SJCRH30 (cell line): Measurements from ENCODE around the gene ZNF814. TPM values are rescaled to one million over a fixed set of nuclear protein-coding genes. Genes with fewer than 3 reads are reported as not detected.
A peak's percentile ranks its signal among the peaks of the same experiment; 100 is the strongest.
"Not testable (repeated sequence)": the region's sequence is repeated elsewhere in the genome, so short reads cannot be mapped to it uniquely, and the experiment has no call there.

Experiments used
- DNase-seq, 2 experiments: peaks; one replicate each; pipeline ENCODE4 v3.0.0-alpha.2; 2015 to 2020
- H3K27ac ChIP-seq: fragments of 250-450 bp; sonication (Bioruptor Pico); 2 replicates; pipeline ENCODE4 v1.5.1; 2020; ENCODE audit warnings: mild to moderate bottlenecking, moderate library complexity
- H3K27me3 ChIP-seq: fragments of 250-450 bp; sonication (Bioruptor Pico); 2 replicates; pipeline ENCODE4 v1.5.1; 2020; ENCODE audit warnings: mild to moderate bottlenecking, moderate library complexity
- H3K36me3 ChIP-seq: fragments of 250-450 bp; sonication (Bioruptor Pico); 2 replicates; pipeline ENCODE4 v1.5.1; 2020; ENCODE audit warnings: mild to moderate bottlenecking, moderate library complexity
- H3K4me1 ChIP-seq: fragments of 250-450 bp; sonication (Bioruptor Pico); 2 replicates; pipeline ENCODE4 v1.5.1; 2020; ENCODE audit warnings: mild to moderate bottlenecking, moderate library complexity
- H3K4me3 ChIP-seq: fragments of 250-450 bp; sonication (Bioruptor Pico); 2 replicates; pipeline ENCODE4 v1.5.1; 2020; ENCODE audit warnings: mild to moderate bottlenecking, moderate library complexity
- H3K9me3 ChIP-seq: fragments of 250-450 bp; sonication (Bioruptor Pico); replicated peaks from 2 replicates; pipeline ENCODE4 v1.5.1; 2020; ENCODE audit warnings: mild to moderate bottlenecking, moderate library complexity
- total RNA-seq: library from RNA; depleted of rRNA; stranded (reverse); fragments of >200 nt; shearing (Covaris generic); gene quantifications from 2 replicates; pipeline ENCODE4 v1.2.3, GENCODE V29; 2014; rRNA removed

Gene ZNF814
- 11.1 and 14.2 TPM in 2 replicates for total RNA-seq

GRCh38 chr19:57888560-57889231 is at the start of gene ZNF814:
Gene ZNF814, minus strand, starts transcription at chr19:57889037. Its CDS starts 235 bp downstream, at chr19:57888802.
- Histone ChIP-seq H3K27ac (peak within 1 kb of the TSS; percentile 49; the same call in 1 of the 2 replicates), H3K36me3 (peaks cover 6% of the 10 kb centered on the region), H3K27me3 (no peaks in the 10 kb centered on the region), H3K4me1 (no peaks in the 10 kb centered on the region), H3K4me3 (peak within 1 kb of the TSS; percentile 66), H3K9me3 (peaks cover 5% of the 10 kb centered on the region; the same call in 1 of the 2 replicates)
- DNase-seq = peak; percentile 74 to 83

DNA sequence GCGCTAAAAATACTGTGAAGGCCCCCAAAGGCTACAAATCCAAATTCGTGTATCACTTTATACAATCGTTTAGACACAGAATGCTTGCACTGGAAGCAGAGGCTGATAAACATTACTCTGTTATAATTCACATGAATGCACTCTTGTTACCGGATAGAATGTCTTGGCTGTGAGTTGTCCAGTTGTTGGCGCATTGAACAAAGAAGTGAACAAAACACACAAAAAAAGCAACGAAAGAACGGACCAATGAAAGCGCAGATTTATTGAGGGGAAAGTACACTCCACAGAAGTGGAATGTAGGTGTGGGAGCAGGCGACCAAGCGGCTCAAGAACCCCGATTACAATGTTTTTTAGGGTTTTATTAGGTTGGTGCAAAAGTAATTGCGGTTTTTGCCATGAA is 46.9 kb upstream of the ZNF814 start:
- H3K36me3 ChIP-seq = peaks cover 22% of the 10 kb centered on the region
- no peak overlapping the region for H3K27ac ChIP-seq
- peaks cover 5% of the 10 kb centered on the region; the same call in 1 of the 2 replicates for H3K9me3 ChIP-seq
- H3K4me3 ChIP-seq = no peak overlapping the region
- no peak for DNase-seq
- no peaks in the 10 kb centered on the region for H3K27me3 ChIP-seq
- no peaks in the 10 kb centered on the region for H3K4me1 ChIP-seq

GRCh38 chr19:57934820-57935665 is 46.2 kb upstream of the ZNF814 start, which contains the start of gene ZNF418:
Gene ZNF418, minus strand, starts transcription at chr19:57935402. Its CDS starts 1,580 bp downstream, at chr19:57933822.
- H3K27me3 ChIP-seq = no peaks in the 10 kb centered on the region
- peaks cover 5% of the 10 kb centered on the region; the same call in 1 of the 2 replicates for H3K9me3 ChIP-seq
- no peak within 1 kb of the TSS for H3K27ac ChIP-seq
- peak; percentile 27 to 44 for DNase-seq
- H3K4me3 ChIP-seq = peak within 1 kb of the TSS; percentile 51
- no peaks in the 10 kb centered on the region for H3K4me1 ChIP-seq
- H3K36me3 ChIP-seq = peaks cover 17% of the 10 kb centered on the region

GRCh38 chr19:57927587-57927986 is 38.8 kb upstream of the ZNF814 start:
- Histone ChIP-seq H3K27ac (no peak overlapping the region), H3K4me3 (no peak overlapping the region), H3K36me3 (no peaks in the 10 kb centered on the region), H3K9me3 (no peaks in the 10 kb centered on the region), H3K27me3 (no peaks in the 10 kb centered on the region), H3K4me1 (no peaks in the 10 kb centered on the region)
- no peak for DNase-seq

DNA sequence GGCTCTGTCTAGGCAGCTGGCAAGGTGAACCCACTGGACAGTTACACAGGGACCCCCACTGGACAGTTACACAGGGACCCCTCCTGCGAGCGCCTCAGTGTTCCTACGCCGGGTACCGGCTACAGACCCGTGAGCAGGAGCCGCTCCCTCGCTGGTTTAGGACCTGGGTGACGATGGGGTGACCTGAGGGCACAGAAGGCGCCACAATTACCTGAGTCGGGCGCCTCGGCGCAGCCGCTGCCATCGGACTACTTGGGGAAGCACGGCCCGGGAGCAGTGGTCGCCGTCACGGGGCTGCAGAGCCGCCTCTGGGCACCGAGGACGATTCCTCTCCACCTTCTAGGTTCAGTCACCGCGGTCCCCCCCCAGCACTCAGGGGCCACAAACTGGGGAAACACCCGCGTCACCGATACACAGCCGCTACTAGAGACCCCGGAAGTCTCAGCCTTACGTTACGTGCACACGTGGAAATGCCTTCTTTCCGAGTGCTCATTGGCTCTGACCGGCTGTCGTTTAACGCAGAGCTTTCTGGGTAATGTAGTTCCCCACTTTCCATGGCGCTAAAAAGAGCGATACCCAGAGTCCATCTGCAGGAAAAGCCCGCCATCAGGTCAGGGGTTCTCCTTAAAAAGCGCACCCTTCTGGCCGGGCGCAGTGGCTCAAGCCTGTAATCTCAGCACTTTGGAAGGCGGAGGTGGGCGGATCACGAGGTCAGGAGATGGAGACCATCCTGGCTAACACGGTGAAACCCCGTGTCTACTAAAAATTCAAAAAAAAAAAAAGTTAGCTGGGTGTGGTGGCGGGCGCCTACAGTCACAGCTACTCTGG is 27.5 kb upstream of the ZNF814 start, which contains the start of gene ZNF417:
Gene ZNF417, minus strand, starts transcription at position 425 of the 828 bp plus-strand sequence. Its CDS starts 181 bp downstream, at position 244.
- not testable (repeated sequence) for H3K36me3 ChIP-seq, H3K27me3 ChIP-seq, H3K4me1 ChIP-seq, H3K9me3 ChIP-seq
- H3K4me3 ChIP-seq = peak within 1 kb of the TSS; percentile 95
- peak; percentile 90 to 96 for DNase-seq
- peak within 1 kb of the TSS; percentile 62 for H3K27ac ChIP-seq

DNA sequence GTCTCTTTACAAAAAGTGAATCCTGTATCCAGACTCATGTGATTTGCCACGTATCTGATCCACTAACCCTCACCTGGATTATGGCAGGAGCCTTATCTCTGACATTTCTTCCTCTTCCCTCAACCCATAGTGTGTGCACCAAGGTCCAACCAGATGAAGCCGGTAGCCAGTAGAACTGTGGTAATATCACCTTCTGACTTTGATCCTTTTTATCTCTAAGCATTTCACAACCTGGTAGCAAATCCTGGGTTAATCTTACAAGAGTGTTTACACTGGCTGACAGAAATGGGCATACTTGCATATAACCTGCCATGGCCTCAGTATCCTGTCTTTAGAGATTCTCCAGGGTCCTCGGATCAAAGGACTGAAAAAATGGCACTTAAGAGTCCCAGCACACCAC is 25.7 kb upstream of the ZNF814 start:
- no peak overlapping the region for H3K27ac ChIP-seq

GRCh38 chr19:57907394-57907793 is 18.6 kb upstream of the ZNF814 start:
- Histone ChIP-seq H3K36me3 (peaks cover 40% of the 10 kb centered on the region), H3K9me3 (peaks cover 8% of the 10 kb centered on the region; the same call in 1 of the 2 replicates), H3K4me1 (no peaks in the 10 kb centered on the region), H3K27me3 (no peaks in the 10 kb centered on the region), H3K4me3 (no peak overlapping the region), H3K27ac (no peak overlapping the region)
- no peak for DNase-seq

More for the DNA sequence above, 25.7 kb upstream of the ZNF814 start:
- Histone ChIP-seq H3K4me3 (no peak overlapping the region), H3K9me3 (no peaks in the 10 kb centered on the region), H3K27me3 (no peaks in the 10 kb centered on the region), H3K36me3 (peaks cover 20% of the 10 kb centered on the region), H3K4me1 (no peaks in the 10 kb centered on the region)
- no peak for DNase-seq

GRCh38 chr19:57905258-57905657 is 16.4 kb upstream of the ZNF814 start:
- H3K27ac ChIP-seq = no peak overlapping the region
- no peak overlapping the region for H3K4me3 ChIP-seq
- no peaks in the 10 kb centered on the region for H3K27me3 ChIP-seq
- peaks cover 8% of the 10 kb centered on the region; the same call in 1 of the 2 replicates for H3K9me3 ChIP-seq
- no peak for DNase-seq
- H3K36me3 ChIP-seq = peaks cover 28% of the 10 kb centered on the region
- H3K4me1 ChIP-seq = no peaks in the 10 kb centered on the region

GRCh38 chr19:57903618-57904184 is 14.9 kb upstream of the ZNF814 start:
- Histone ChIP-seq H3K27me3 (no peaks in the 10 kb centered on the region), H3K4me1 (no peaks in the 10 kb centered on the region), H3K4me3 (no peak overlapping the region), H3K9me3 (peaks cover 8% of the 10 kb centered on the region; the same call in 1 of the 2 replicates), H3K36me3 (peaks cover 25% of the 10 kb centered on the region), H3K27ac (no peak overlapping the region)
- no peak for DNase-seq

GRCh38 chr19:57900311-57900710 is 11.5 kb upstream of the ZNF814 start:
- no peak overlapping the region for H3K4me3 ChIP-seq
- DNase-seq = no peak
- H3K27me3 ChIP-seq = no peaks in the 10 kb centered on the region
- H3K4me1 ChIP-seq = no peaks in the 10 kb centered on the region
- H3K36me3 ChIP-seq = peaks cover 2% of the 10 kb centered on the region; the same call in 1 of the 2 replicates
- peaks cover 7% of the 10 kb centered on the region; the same call in 1 of the 2 replicates for H3K9me3 ChIP-seq
- H3K27ac ChIP-seq = no peak overlapping the region

- H3K9me3 ChIP-seq, H3K4me1 ChIP-seq, H3K27me3 ChIP-seq, H3K4me3 ChIP-seq, H3K27ac ChIP-seq, H3K36me3 ChIP-seq: not testable (repeated sequence)
- peak in 1 of 2 experiments; percentile 12 for DNase-seq
Observed at GRCh38 chr19:57890706-57891105, 1.9 kb upstream of the ZNF814 start.

DNA sequence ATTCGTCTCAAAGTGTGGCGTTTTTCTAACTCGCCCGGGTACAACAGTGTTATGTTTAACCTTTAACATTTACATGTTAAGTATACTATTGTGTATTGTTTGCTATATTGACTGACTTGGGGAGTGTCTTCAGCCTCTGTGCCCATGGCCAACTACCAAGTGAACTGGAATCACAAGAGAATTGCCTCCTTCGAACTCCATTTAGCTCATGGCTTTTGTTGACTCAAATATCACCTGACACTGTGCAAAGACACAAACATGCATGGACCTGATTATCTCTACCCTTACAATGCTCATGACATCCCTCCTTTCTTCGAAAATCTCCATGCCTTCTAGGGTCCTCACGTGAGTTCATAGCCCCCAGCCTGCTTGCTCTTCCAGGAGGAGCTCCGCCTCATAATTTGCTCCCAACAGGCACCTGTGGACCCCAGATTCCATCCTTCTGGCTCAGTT is 704 bp downstream of the ZNF814 start:
- peak overlapping the region; percentile 49; the same call in 1 of the 2 replicates for H3K27ac ChIP-seq
- no peaks in the 10 kb centered on the region for H3K4me1 ChIP-seq
- H3K36me3 ChIP-seq = peaks cover 6% of the 10 kb centered on the region
- H3K4me3 ChIP-seq = peak overlapping the region; percentile 66
- no peaks in the 10 kb centered on the region for H3K27me3 ChIP-seq
- peaks cover 5% of the 10 kb centered on the region; the same call in 1 of the 2 replicates for H3K9me3 ChIP-seq
- no peak for DNase-seq

GRCh38 chr19:57887195-57887941 is 1.5 kb downstream of the ZNF814 start:
- H3K4me1 ChIP-seq = no peaks in the 10 kb centered on the region
- H3K36me3 ChIP-seq = peaks cover 6% of the 10 kb centered on the region
- DNase-seq = no peak
- no peaks in the 10 kb centered on the region for H3K27me3 ChIP-seq
- no peak overlapping the region for H3K27ac ChIP-seq
- peaks cover 5% of the 10 kb centered on the region; the same call in 1 of the 2 replicates for H3K9me3 ChIP-seq
- H3K4me3 ChIP-seq = no peak overlapping the region
